ENCODE measurements around the gene ATIC. TPM values are rescaled to one million over a fixed set of nuclear protein-coding genes. Genes with fewer than 3 reads are reported as not detected.

ATIC gene
- total and polyA plus RNA-seq, 11 donors, result 16.8 to 108 (median 49.6) TPM

GRCh38 chr2:215356948-215357461 lies 45.1 kb downstream of the ATIC start:
- TF ChIP-seq CTCF (IDR thresholded peaks at IDR 0.05) (no peak), POLR2A (IDR thresholded peaks at IDR 0.05) (no peak)
- Histone ChIP-seq H3K27me3 (no peaks in the 10 kb centered on the region), H3K36me3 (peaks cover 0 to 33% (median 22%) of the 10 kb centered on the region in 9 donors), H3K27ac (no peak overlapping the region), H3K4me3 (no peak overlapping the region), H3K4me1 (peaks cover 0 to 9% (median 0%) of the 10 kb centered on the region in 12 donors), H3K9me3 (no peaks in the 10 kb centered on the region)
- peak in 1 of 4 donors; percentile 36 for ATAC-seq
- intact Hi-C loops (cut with DNase I), result no loop called here
- no peak for DNase-seq
- 71 to 79% (median 76%) methylated on average over 9 of the region's 9 CpGs for WGBS, 4 donors

GRCh38 chr2:215357660-215358059 lies 45.8 kb downstream of the ATIC start:
- ATAC-seq (no peak), DNase-seq (no peak)
- intact Hi-C loops (cut with DNase I), result no loop called here
- H3K4me3 ChIP-seq, result no peak overlapping the region
- WGBS, 4 donors, result 65 to 75% (median 73%) methylated on average over 3 of the region's 3 CpGs
- no peaks in the 10 kb centered on the region for H3K27me3 ChIP-seq
- H3K9me3 ChIP-seq, result no peaks in the 10 kb centered on the region
- peaks cover 0 to 39% (median 29%) of the 10 kb centered on the region in 9 donors for H3K36me3 ChIP-seq
- H3K4me1 ChIP-seq, result peaks cover 0 to 9% (median 0%) of the 10 kb centered on the region in 12 donors
- TF ChIP-seq POLR2A (IDR thresholded peaks at IDR 0.05) (no peak), CTCF (IDR thresholded peaks at IDR 0.05) (no peak)
- no peak overlapping the region for H3K27ac ChIP-seq

- intact Hi-C loops (cut with DNase I), result no loop called here
- DNase-seq (no peak), ATAC-seq (no peak)
These were observed 46.5 kb downstream of the ATIC start for GRCh38 chr2:215358312-215358845.

More at GRCh38 chr2:215358312-215358845, 46.5 kb downstream of the ATIC start:
- H3K4me1 ChIP-seq, result peaks cover 0 to 9% (median 0%) of the 10 kb centered on the region in 12 donors
- H3K27ac ChIP-seq, result no peak overlapping the region
- H3K36me3 ChIP-seq, result peaks cover 0 to 47% (median 36%) of the 10 kb centered on the region in 9 donors
- no peaks in the 10 kb centered on the region for H3K27me3 ChIP-seq
- 85 to 90% (median 86%) methylated on average over 4 of the region's 4 CpGs for WGBS, 4 donors
- no peaks in the 10 kb centered on the region for H3K9me3 ChIP-seq
- H3K4me3 ChIP-seq, result no peak overlapping the region
- no peak for TF ChIP-seq POLR2A (IDR thresholded peaks at IDR 0.05)
- no peak for TF ChIP-seq CTCF (IDR thresholded peaks at IDR 0.05)

All from heart left ventricle (tissue), 16 donors.